ENCODE data around the gene PRR14L.

DNA sequence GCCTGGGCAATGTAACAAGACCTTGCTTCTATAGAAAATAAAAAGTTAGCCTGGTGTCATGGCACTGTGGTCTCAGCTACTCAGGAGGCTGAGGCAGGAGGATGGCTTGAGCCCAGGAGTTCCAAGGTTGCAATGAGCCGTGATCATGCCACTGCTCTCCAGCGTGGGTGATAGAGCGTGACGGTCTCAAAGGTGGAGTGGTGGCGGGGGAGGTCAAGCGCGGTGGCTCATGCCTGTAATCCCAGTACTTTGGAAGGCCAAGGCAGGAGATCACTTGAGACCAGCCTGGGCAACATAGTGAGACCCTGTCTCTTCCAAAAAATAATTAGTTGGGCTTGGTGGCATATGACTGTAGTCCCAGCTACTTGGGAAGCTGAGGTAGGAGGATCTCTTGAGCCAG is 71.2 kb downstream of the PRR14L start:
- TF ChIP-seq POLR2A (IDR thresholded peaks at IDR 0.05; ENCODE audit: low read length): no peak
- TF ChIP-seq GATA1 (IDR thresholded peaks at IDR 0.05; ENCODE audit: low read depth, low read length): no peak
